C4-2B (cell line): Measurements from ENCODE around the gene KDM6B.

Experiments
- H3K27ac ChIP-seq: fragments of 450-650 bp; 2 replicates; pipeline ENCODE4 v1.5.1; 2017
- ZFX ChIP-seq: fragments of 450-650 bp; IDR thresholded peaks from 2 replicates; pipeline ENCODE4 v1.6.1; 2017
- TF ChIP-seq, protein P1 (sequence below): fragments of 450-650 bp; conservative IDR thresholded peaks from 2 replicates; pipeline ENCODE4 v1.5.1; 2017; ENCODE audit warnings: mild to moderate bottlenecking

Gene KDM6B

DNA sequence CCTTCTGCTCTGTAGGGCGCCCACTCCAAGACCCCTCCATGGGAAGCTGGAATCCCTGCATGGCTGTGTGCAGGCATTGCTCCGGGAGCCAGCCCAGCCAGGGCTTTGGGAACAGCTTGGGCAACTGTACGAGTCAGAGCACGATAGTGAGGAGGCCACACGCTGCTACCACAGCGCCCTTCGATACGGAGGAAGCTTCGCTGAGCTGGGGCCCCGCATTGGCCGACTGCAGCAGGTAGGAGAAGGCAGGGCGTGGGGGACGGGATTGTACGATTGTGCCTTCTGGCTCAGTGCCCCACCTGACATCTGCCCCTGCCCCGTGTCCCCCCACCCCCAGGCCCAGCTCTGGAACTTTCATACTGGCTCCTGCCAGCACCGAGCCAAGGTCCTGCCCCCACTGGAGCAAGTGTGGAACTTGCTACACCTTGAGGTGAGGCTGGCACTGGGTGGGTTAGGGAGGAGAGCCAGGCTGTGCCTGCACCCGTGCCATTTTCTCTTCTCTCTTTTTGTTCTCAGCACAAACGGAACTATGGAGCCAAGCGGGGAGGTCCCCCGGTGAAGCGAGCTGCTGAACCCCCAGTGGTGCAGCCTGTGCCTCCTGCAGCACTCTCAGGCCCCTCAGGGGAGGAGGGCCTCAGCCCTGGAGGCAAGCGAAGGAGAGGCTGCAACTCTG lies 12.2 kb downstream of the KDM6B start:
- H3K27ac ChIP-seq: peak overlapping the region; percentile 95
- TF ChIP-seq ZFX: no peak
- TF ChIP-seq, protein P1, sequence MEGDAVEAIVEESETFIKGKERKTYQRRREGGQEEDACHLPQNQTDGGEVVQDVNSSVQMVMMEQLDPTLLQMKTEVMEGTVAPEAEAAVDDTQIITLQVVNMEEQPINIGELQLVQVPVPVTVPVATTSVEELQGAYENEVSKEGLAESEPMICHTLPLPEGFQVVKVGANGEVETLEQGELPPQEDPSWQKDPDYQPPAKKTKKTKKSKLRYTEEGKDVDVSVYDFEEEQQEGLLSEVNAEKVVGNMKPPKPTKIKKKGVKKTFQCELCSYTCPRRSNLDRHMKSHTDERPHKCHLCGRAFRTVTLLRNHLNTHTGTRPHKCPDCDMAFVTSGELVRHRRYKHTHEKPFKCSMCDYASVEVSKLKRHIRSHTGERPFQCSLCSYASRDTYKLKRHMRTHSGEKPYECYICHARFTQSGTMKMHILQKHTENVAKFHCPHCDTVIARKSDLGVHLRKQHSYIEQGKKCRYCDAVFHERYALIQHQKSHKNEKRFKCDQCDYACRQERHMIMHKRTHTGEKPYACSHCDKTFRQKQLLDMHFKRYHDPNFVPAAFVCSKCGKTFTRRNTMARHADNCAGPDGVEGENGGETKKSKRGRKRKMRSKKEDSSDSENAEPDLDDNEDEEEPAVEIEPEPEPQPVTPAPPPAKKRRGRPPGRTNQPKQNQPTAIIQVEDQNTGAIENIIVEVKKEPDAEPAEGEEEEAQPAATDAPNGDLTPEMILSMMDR: no peak

DNA sequence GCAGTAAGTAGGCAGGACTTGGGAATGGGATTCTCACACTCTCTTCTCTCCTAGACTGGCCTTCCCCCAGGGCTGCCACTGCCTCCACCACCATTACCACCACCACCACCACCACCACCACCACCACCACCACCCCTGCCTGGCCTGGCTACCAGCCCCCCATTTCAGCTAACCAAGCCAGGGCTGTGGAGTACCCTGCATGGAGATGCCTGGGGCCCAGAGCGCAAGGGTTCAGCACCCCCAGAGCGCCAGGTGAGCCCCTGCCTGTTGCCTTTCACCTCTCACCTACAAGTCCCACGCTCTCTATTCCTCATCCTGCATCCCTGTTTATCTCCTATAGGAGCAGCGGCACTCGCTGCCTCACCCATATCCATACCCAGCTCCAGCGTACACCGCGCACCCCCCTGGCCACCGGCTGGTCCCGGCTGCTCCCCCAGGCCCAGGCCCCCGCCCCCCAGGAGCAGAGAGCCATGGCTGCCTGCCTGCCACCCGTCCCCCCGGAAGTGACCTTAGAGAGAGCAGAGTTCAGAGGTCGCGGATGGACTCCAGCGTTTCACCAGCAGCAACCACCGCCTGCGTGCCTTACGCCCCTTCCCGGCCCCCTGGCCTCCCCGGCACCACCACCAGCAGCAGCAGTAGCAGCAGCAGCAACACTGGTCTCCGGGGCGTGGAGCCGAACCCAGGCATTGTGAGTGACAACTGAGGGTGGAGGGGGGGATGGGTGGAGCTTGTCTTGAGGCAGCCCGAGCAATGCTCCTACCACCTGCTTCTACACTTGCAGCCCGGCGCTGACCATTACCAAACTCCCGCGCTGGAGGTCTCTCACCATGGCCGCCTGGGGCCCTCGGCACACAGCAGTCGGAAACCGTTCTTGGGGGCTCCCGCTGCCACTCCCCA lies 13.0 kb downstream of the KDM6B start:
- H3K27ac ChIP-seq: no peak overlapping the region
- TF ChIP-seq ZFX: no peak

DNA sequence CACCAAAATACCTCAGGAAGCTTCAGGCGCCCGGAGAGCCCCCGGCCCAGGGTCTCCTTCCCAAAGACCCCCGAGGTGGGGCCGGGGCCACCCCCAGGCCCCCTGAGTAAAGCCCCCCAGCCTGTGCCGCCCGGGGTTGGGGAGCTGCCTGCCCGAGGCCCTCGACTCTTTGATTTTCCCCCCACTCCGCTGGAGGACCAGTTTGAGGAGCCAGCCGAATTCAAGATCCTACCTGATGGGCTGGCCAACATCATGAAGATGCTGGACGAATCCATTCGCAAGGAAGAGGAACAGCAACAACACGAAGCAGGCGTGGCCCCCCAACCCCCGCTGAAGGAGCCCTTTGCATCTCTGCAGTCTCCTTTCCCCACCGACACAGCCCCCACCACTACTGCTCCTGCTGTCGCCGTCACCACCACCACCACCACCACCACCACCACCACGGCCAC lies 14.1 kb downstream of the KDM6B start:
- no peak for TF ChIP-seq ZFX
- TF ChIP-seq, protein P1: no peak

DNA sequence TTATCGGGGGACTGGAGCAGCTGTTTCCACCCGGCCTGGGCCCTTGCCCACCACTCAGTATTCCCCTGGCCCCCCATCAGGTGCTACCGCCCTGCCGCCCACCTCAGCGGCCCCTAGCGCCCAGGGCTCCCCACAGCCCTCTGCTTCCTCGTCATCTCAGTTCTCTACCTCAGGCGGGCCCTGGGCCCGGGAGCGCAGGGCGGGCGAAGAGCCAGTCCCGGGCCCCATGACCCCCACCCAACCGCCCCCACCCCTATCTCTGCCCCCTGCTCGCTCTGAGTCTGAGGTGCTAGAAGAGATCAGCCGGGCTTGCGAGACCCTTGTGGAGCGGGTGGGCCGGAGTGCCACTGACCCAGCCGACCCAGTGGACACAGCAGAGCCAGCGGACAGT lies 14.7 kb downstream of the KDM6B start:
- no peak overlapping the region for H3K27ac ChIP-seq
- TF ChIP-seq, protein P1: no peak
- no peak for TF ChIP-seq ZFX

More for the DNA sequence above, 14.1 kb downstream of the KDM6B start:
- H3K27ac ChIP-seq: no peak overlapping the region

DNA sequence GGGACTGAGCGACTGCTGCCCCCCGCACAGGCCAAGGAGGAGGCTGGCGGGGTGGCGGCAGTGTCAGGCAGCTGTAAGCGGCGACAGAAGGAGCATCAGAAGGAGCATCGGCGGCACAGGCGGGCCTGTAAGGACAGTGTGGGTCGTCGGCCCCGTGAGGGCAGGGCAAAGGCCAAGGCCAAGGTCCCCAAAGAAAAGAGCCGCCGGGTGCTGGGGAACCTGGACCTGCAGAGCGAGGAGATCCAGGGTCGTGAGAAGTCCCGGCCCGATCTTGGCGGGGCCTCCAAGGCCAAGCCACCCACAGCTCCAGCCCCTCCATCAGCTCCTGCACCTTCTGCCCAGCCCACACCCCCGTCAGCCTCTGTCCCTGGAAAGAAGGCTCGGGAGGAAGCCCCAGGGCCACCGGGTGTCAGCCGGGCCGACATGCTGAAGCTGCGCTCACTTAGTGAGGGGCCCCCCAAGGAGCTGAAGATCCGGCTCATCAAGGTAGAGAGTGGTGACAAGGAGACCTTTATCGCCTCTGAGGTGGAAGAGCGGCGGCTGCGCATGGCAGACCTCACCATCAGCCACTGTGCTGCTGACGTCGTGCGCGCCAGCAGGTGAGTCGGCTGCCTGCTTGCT lies 15.2 kb downstream of the KDM6B start:
- TF ChIP-seq, protein P1: no peak
- TF ChIP-seq ZFX: no peak
- H3K27ac ChIP-seq: no peak overlapping the region; the same call in 1 of the 2 replicates

DNA sequence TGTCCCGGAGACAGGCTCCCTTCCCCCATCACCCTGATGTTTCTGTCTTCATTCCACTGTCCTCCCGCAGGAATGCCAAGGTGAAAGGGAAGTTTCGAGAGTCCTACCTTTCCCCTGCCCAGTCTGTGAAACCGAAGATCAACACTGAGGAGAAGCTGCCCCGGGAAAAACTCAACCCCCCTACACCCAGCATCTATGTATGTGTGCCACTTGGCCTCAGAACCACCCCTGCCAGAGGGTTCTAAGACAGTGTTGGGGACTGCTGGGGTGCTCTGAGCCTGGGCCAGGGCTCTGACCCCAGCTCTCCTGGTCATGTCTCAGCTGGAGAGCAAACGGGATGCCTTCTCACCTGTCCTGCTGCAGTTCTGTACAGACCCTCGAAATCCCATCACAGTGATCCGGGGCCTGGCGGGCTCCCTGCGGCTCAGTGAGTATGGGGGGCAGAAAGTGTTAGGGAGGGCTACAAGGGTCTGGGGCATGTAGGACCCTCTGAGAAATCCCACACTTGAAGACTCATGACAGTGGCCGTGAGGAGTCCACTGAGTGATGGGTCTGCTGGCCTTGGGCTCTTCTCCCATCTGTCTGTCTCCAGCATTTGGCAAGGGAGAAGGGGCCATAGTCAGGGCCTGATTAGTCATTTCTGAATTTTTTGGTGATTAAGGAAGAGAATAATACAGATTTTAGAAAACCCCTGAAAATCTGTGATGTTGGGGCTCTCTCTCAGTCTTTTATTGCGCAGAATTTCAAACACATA lies 15.9 kb downstream of the KDM6B start:
- no peak overlapping the region; the same call in 1 of the 2 replicates for H3K27ac ChIP-seq
- TF ChIP-seq, protein P1: no peak
- no peak for TF ChIP-seq ZFX

DNA sequence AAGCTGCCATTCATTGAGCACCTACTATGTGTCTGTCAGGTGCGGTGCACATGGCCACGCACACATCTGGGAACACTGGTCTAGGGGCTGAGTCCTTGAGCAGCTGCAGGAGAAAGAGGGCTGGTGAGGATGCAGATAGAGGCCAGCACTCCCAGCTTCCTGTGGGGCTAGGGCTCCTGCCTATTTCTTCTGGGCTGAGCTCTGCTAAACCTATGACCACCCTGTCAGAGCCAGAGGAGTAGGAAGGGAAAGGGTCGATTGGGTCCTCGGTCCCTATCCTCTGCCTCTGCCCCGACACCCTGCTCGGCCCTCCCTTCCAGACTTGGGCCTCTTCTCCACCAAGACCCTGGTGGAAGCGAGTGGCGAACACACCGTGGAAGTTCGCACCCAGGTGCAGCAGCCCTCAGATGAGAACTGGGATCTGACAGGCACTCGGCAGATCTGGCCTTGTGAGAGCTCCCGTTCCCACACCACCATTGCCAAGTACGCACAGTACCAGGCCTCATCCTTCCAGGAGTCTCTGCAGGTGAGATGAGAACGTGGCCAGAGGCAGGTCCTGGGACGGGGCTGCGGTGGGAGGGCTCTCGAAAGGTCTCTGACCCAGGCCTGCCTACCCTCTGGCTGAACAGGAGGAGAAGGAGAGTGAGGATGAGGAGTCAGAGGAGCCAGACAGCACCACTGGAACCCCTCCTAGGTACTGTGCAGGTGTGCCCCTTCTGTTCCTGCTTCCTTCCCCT lies 16.9 kb downstream of the KDM6B start:
- TF ChIP-seq ZFX: peak; percentile 32; the same call in 1 of the 2 replicates
- TF ChIP-seq, protein P1: no peak
- peak overlapping the region; percentile 65 for H3K27ac ChIP-seq
